ENCODE results near the gene SLC7A4.

GRCh38 chr22:21013657-21014201 lies 18.6 kb downstream of the SLC7A4 start:
- TF ChIP-seq CTCF (conservative IDR thresholded peaks at IDR 0.05; ENCODE audit: low read length) (no peak), EZH2phosphoT487 (IDR thresholded peaks at IDR 0.05; ENCODE audit: borderline replicate concordance, low read depth, low read length) (no peak)

Measured in OCI-LY7 (cell line).